H1 (cell line): ENCODE measurements around the gene COL26A1. TPM values are rescaled to one million over a fixed set of nuclear protein-coding genes. Genes with fewer than 3 reads are reported as not detected.

Source experiments
- CTCF ChIA-PET: fragments of 300-600 bp; sonication (Branson Sonifier 250); formaldehyde crosslinking; loops from one replicate; lab custom pipeline; 2021; ENCODE audit not compliant: partially characterized antibody; lab: Charles Lee
- POLR2A ChIA-PET: fragments of 300-600 bp; sonication (Branson Sonifier 250); formaldehyde crosslinking; loops from one replicate; lab custom pipeline; 2021; ENCODE audit warnings: inconsistent platforms; ENCODE audit not compliant: partially characterized antibody; lab: Charles Lee
- DNase-seq, 2 experiments: peaks; one replicate each; pipeline versions ENCODE4 v3.0.0 to v3.0.0-alpha.2; 2010 to 2022; ENCODE audit warnings: low spot score in 2 of 2, low read depth in 1 of 2, mixed read lengths in 1 of 2
- FAIRE-seq: peaks from 2 replicates; lab custom pipeline; 2011; peaks lifted over from hg19 to GRCh38; lab: Jason Lieb, UNC
- H2AFZ ChIP-seq: 2 replicates; pipeline ENCODE4 v1.8.1; 2012; ENCODE audit warnings: low read length, inconsistent platforms
- H2AK5ac ChIP-seq: 2 replicates; pipeline ENCODE4 v1.6.1; 2013; ENCODE audit warnings: low read depth, low read length
- H2BK120ac ChIP-seq: replicated peaks from 2 replicates; pipeline ENCODE3; 2013; ENCODE audit warnings: low read depth, low read length, inconsistent platforms
- H2BK12ac ChIP-seq: 2 replicates; pipeline ENCODE4 v1.6.1; 2013; ENCODE audit warnings: low read depth, low read length
- H2BK15ac ChIP-seq: 2 replicates; pipeline ENCODE4 v1.6.1; 2013; ENCODE audit warnings: low read length
- H2BK20ac ChIP-seq: 2 replicates; pipeline ENCODE4 v1.6.1; 2013; ENCODE audit warnings: low read length
- H2BK5ac ChIP-seq: 2 replicates; pipeline ENCODE4 v1.6.1; 2013; ENCODE audit warnings: low read depth, low read length
- H3K14ac ChIP-seq: 2 replicates; pipeline ENCODE4 v1.6.1; 2013; ENCODE audit warnings: inconsistent platforms; ENCODE audit not compliant: insufficient read length
- H3K18ac ChIP-seq: 2 replicates; pipeline ENCODE4 v1.6.1; 2013; ENCODE audit warnings: low read length; ENCODE audit errors: extremely low read depth
- H3K23ac ChIP-seq: 2 replicates; pipeline ENCODE4 v1.6.1; 2013; ENCODE audit warnings: inconsistent platforms; ENCODE audit not compliant: insufficient read length
- H3K23me2 ChIP-seq: 2 replicates; pipeline ENCODE4 v1.6.1; 2013; ENCODE audit warnings: low read depth, low read length
- H3K27ac ChIP-seq: 2 replicates; pipeline ENCODE4 v1.6.1; 2011; ENCODE audit warnings: low read depth, low read length, inconsistent platforms
- H3K27me3 ChIP-seq, 4 experiments: replicated peaks in 1 of 4; 1 replicate in 1 of 4; 2 replicates in 3 of 4; pipeline versions ENCODE4 v1.6.1 to v1.8.1; 2011 to 2013; ENCODE audit warnings: low read length in 3 of 4, mild to moderate bottlenecking in 3 of 4, inconsistent platforms in 2 of 4, mixed read lengths in 2 of 4, moderate library complexity in 1 of 4; ENCODE audit not compliant: control insufficient read depth in 3 of 4, insufficient read depth in 3 of 4; ENCODE audit errors: extremely low read depth in 1 of 4
- H3K36me3 ChIP-seq, 4 experiments: 2 replicates each; pipeline versions ENCODE4 v1.6.1 to v1.8.1; 2011 to 2013; ENCODE audit warnings: mild to moderate bottlenecking in 4 of 4, low read length in 3 of 4, moderate library complexity in 2 of 4, control low read depth in 1 of 4, inconsistent platforms in 1 of 4; ENCODE audit not compliant: insufficient read depth in 4 of 4, control insufficient read depth in 2 of 4
- H3K4ac ChIP-seq: replicated peaks from 2 replicates; pipeline ENCODE3; 2013; ENCODE audit warnings: low read length, low read depth, mixed read lengths, inconsistent platforms; ENCODE audit not compliant: insufficient read length
- H3K4me1 ChIP-seq, 4 experiments: replicated peaks in 1 of 4; 1 replicate in 1 of 4; 2 replicates in 3 of 4; pipeline versions ENCODE4 v1.6.1 to v1.8.1; 2011 to 2013; ENCODE audit warnings: low read length in 3 of 4, inconsistent platforms in 2 of 4, mixed read lengths in 1 of 4; ENCODE audit not compliant: insufficient read depth in 4 of 4, control insufficient read depth in 3 of 4
- H3K4me2 ChIP-seq, 2 experiments: 2 replicates each; pipeline versions ENCODE4 v1.6.1 to v1.8.1; 2011 to 2013; ENCODE audit warnings: low read depth in 2 of 2, low read length in 2 of 2, control low read depth in 1 of 2, inconsistent platforms in 1 of 2, mild to moderate bottlenecking in 1 of 2; ENCODE audit not compliant: insufficient read depth in 1 of 2
- H3K4me3 ChIP-seq, 4 experiments: fragments of 200-600, 300-600 bp in 1 of 4; sonication (generic), shearing (Covaris generic), sonication (Bioruptor Twin) in 1 of 4; 2 replicates each; pipeline versions ENCODE4 v1.5.1 to v1.8.1; 2011 to 2016; ENCODE audit warnings: low read length in 4 of 4, low read depth in 3 of 4, control low read depth in 2 of 4, inconsistent platforms in 2 of 4, mild to moderate bottlenecking in 2 of 4, mixed read lengths in 1 of 4, moderate library complexity in 1 of 4; ENCODE audit not compliant: insufficient read depth in 2 of 4; ENCODE audit errors: extremely low read depth in 1 of 4
- H3K56ac ChIP-seq: replicated peaks from 2 replicates; pipeline ENCODE3; 2013; ENCODE audit warnings: low read depth, mild to moderate bottlenecking, mixed read lengths, low read length, inconsistent platforms; ENCODE audit not compliant: insufficient read length
- H3K79me1 ChIP-seq: 2 replicates; pipeline ENCODE4 v1.6.1; 2013; ENCODE audit warnings: low read depth, low read length, control low read depth
- H3K79me2 ChIP-seq, 2 experiments: 2 replicates each; pipeline versions ENCODE4 v1.6.1 to v1.8.1; 2012 to 2013; ENCODE audit warnings: low read length in 2 of 2, mild to moderate bottlenecking in 2 of 2, inconsistent platforms in 1 of 2; ENCODE audit not compliant: insufficient read depth in 2 of 2, control insufficient read depth in 1 of 2
- H3K9ac ChIP-seq, 4 experiments: replicated peaks in 1 of 4; 1 replicate in 1 of 4; 2 replicates in 3 of 4; pipeline versions ENCODE4 v1.6.1 to v1.8.1; 2011 to 2013; ENCODE audit warnings: low read depth in 3 of 4, low read length in 3 of 4, control low read depth in 2 of 4, mild to moderate bottlenecking in 2 of 4, moderate library complexity in 2 of 4, inconsistent platforms in 1 of 4; ENCODE audit errors: extremely low read depth in 1 of 4
- H3K9me3 ChIP-seq, 2 experiments: 2 replicates each; pipeline versions ENCODE4 v1.6.1 to v1.8.1; 2012 to 2013; ENCODE audit warnings: mild to moderate bottlenecking in 2 of 2, moderate library complexity in 2 of 2, control low read depth in 1 of 2, inconsistent platforms in 1 of 2, low read depth in 1 of 2, low read length in 1 of 2, mixed read lengths in 1 of 2; ENCODE audit not compliant: insufficient read depth in 2 of 2
- H4K20me1 ChIP-seq, 2 experiments: replicated peaks in 1 of 2; 2 replicates each; pipeline versions ENCODE3 to v1.8.1; 2011 to 2013; ENCODE audit warnings: inconsistent platforms in 2 of 2, low read length in 2 of 2, mild to moderate bottlenecking in 1 of 2; ENCODE audit not compliant: insufficient read depth in 2 of 2, control insufficient read depth in 1 of 2
- H4K5ac ChIP-seq: 2 replicates; pipeline ENCODE4 v1.6.1; 2013; ENCODE audit warnings: low read length, low read depth, mixed read lengths, inconsistent platforms; ENCODE audit not compliant: insufficient read length
- H4K8ac ChIP-seq: 2 replicates; pipeline ENCODE4 v1.8.0; 2013; ENCODE audit warnings: mild to moderate bottlenecking, moderate library complexity, low read length, inconsistent platforms; ENCODE audit not compliant: insufficient read depth; ENCODE audit errors: extremely low read depth
- H4K91ac ChIP-seq: replicated peaks from 2 replicates; pipeline ENCODE3; 2013; ENCODE audit warnings: low read length, mixed read lengths, inconsistent platforms; ENCODE audit not compliant: insufficient read length
- CTCF ChIP-seq, 3 experiments: IDR thresholded peaks; 1 replicate in 2 of 3; 2 replicates in 1 of 3; pipeline versions ENCODE4 v1.5.1 to v1.6.1; 2011; ENCODE audit warnings: low read length in 3 of 3, mild to moderate bottlenecking in 3 of 3, inconsistent platforms in 2 of 3, low read depth in 1 of 3, moderate library complexity in 1 of 3; ENCODE audit not compliant: insufficient read depth in 1 of 3; ENCODE audit errors: control extremely low read depth in 1 of 3
- HDAC2 ChIP-seq, 2 experiments: fragments of 300-600 bp in 1 of 2; sonication (generic) in 1 of 2; IDR thresholded peaks; 2 replicates each; pipeline ENCODE4 v1.6.1; 2011 to 2012; ENCODE audit warnings: low read depth in 2 of 2, low read length in 2 of 2, mild to moderate bottlenecking in 2 of 2, moderate library complexity in 2 of 2, borderline replicate concordance in 1 of 2, inconsistent platforms in 1 of 2
- JUN ChIP-seq: IDR thresholded peaks from 2 replicates; pipeline ENCODE4 v1.6.1; 2011; ENCODE audit warnings: low read depth, mild to moderate bottlenecking, improper control_type of control experiment, low read length
- KDM1A ChIP-seq: fragments of 200-600, 300-600 bp; sonication (generic); IDR thresholded peaks from 2 replicates; pipeline ENCODE4 v1.7.1; 2016; ENCODE audit warnings: mild to moderate bottlenecking, low read length, borderline replicate concordance
- RXRA ChIP-seq: IDR thresholded peaks from 2 replicates; pipeline ENCODE4 v1.6.1; 2011; ENCODE audit warnings: low read depth, mild to moderate bottlenecking, low read length, moderate library complexity; ENCODE audit not compliant: insufficient read depth
- TCF12 ChIP-seq: IDR thresholded peaks from 2 replicates; pipeline ENCODE4 v1.6.1; 2011; ENCODE audit warnings: low read depth, mild to moderate bottlenecking, low read length
- WGBS, 2 experiments: shearing (Covaris generic) in 1 of 2; methylation state at CpG; one replicate each; pipeline versions ENCODE4 v1.1.6 to v1.1.7; 2013 to 2015; ENCODE audit warnings: low lambda C conversion rate in 2 of 2, mixed read lengths in 2 of 2, inconsistent platforms in 1 of 2, low coverage in 1 of 2, missing lambda C conversion rate in 1 of 2; ENCODE audit not compliant: insufficient replicate concordance in 2 of 2, insufficient coverage in 1 of 2, insufficient read length in 1 of 2; ENCODE audit errors: extremely low coverage in 1 of 2, missing lambda C conversion rate in 1 of 2; 5-methylcytosine and 5-hydroxymethylcytosine counted together
- polyA plus RNA-seq, 7 experiments: library from polyadenylated mRNA; depleted of rRNA in 3 of 7; stranded (reverse) in 5 of 7; unstranded in 2 of 7; fragments of >200 nt in 5 of 7; fragments of 200-250 nt in 2 of 7; gene quantifications; 1 replicate in 5 of 7; 2 replicates in 1 of 7; 4 replicates in 1 of 7; pipeline versions ENCODE4 v1.2.1 to v1.2.3, GENCODE V29; 2011 to 2013; ENCODE audit warnings: missing spikeins in 2 of 7, mixed read lengths in 2 of 7
- total RNA-seq: library from RNA; stranded (reverse); fragmentation: NEBNext Ultra II Directional; extraction: Animal tissue kit (Norgen Biotek cat#: 25700); gene quantifications from 2 replicates; pipeline ENCODE4 v1.2.1, GENCODE V29; 2021
- TF ChIP-seq, protein P1 (sequence below): IDR thresholded peaks from 2 replicates; pipeline ENCODE4 v1.6.1; 2012; ENCODE audit warnings: low read length, inconsistent platforms

The COL26A1 gene
- total and polyA plus RNA-seq, 2 of the 8 experiments (the other 6 are each of a cell fraction or from before 2014, with no cell fraction given), result 51.1 to 68.8 TPM

- 88% methylated on average over 1 of the region's 1 CpG; no CpG with 5 or more reads in 1 of the 2 experiments for WGBS, 2 experiments
- Histone ChIP-seq H3K23me2 (no peaks in the 10 kb centered on the region), H3K27me3 (no peaks in the 10 kb centered on the region), H3K56ac (no peak overlapping the region), H2BK15ac (no peak overlapping the region), H3K23ac (no peak overlapping the region), H4K5ac (no peak overlapping the region), H3K4me3 (no peak overlapping the region), H3K4me1 (peaks cover 12 to 28% (median 18%) of the 10 kb centered on the region in 4 experiments), H2AK5ac (0 out of 2 replicates have a peak overlapping the region, but pooled peaks have one; percentile 7), H3K4ac (no peak overlapping the region), H3K79me2 (peaks cover 0 to 29% of the 10 kb centered on the region in 2 experiments; a peak in 2 of 4 replicates), H2BK12ac (0 out of 2 replicates have a peak overlapping the region, but pooled peaks have one; percentile 18), H2BK20ac (peak overlapping the region; percentile 4; the same call in 1 of the 2 replicates), H3K14ac (no peak overlapping the region), H3K9me3 (no peaks in the 10 kb centered on the region), H4K91ac (no peak overlapping the region), H3K79me1 (peaks cover 4% of the 10 kb centered on the region), H2BK120ac (no peak overlapping the region), H3K27ac (no peak overlapping the region), H3K36me3 (no peaks in the 10 kb centered on the region), H3K18ac (no peak overlapping the region), H2BK5ac (0 out of 2 replicates have a peak overlapping the region, but pooled peaks have one; percentile 50), H2AFZ (no peak overlapping the region), H4K20me1 (no peaks in the 10 kb centered on the region), H4K8ac (no peak overlapping the region), H3K9ac (no peak overlapping the region), H3K4me2 (0 out of 4 replicates have a peak overlapping the region, but pooled peaks of 1 of the 2 experiments have one; percentile 43)
- TF ChIP-seq KDM1A (peak; percentile 93), JUN (no peak), TCF12 (no peak), HDAC2 (IDR thresholded peaks at IDR 0.05; ENCODE audit: borderline replicate concordance in 1 of 2, low read depth in 2 of 2, low read length in 2 of 2) (0 out of 4 replicates have a peak, but pooled peaks of 1 of the 2 experiments have one; percentile 42), RXRA (no peak), CTCF (IDR thresholded peaks at IDR 0.05; ENCODE audit: control extremely low read depth in 1 of 3, insufficient read depth in 1 of 3, low read depth in 1 of 3, low read length in 3 of 3) (peak in 2 of 3 experiments; percentile 2 to 25; a peak in 1 of 4 replicates)
- TF ChIP-seq, protein P1, sequence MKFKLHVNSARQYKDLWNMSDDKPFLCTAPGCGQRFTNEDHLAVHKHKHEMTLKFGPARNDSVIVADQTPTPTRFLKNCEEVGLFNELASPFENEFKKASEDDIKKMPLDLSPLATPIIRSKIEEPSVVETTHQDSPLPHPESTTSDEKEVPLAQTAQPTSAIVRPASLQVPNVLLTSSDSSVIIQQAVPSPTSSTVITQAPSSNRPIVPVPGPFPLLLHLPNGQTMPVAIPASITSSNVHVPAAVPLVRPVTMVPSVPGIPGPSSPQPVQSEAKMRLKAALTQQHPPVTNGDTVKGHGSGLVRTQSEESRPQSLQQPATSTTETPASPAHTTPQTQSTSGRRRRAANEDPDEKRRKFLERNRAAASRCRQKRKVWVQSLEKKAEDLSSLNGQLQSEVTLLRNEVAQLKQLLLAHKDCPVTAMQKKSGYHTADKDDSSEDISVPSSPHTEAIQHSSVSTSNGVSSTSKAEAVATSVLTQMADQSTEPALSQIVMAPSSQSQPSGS, result no peak
- CTCF ChIA-PET, result interaction anchor here (1.1 to 32.6 kb wide), 9 partner anchors 9 to 107 kb away, joined by 3 to 728 read pairs (median 5); partner anchors contain the start of gene COL26A1
- FAIRE-seq (no peak), DNase-seq (no peak)
- POLR2A ChIA-PET, result interaction anchor here (0.8 to 4.1 kb wide), 7 partner anchors 12 to 35 kb away, joined by 3 to 15 read pairs (median 5); partner anchors contain the start of gene COL26A1
These were observed 35.2 kb downstream of the COL26A1 start for GRCh38 chr7:101397770-101398324.
